ENCODE data around the gene RAD52. TPM values are rescaled to one million over a fixed set of nuclear protein-coding genes. Genes with fewer than 3 reads are reported as not detected.

Gene RAD52
- total RNA-seq, 2 donors from 2014 or later, result 16.7 to 30.5 TPM

DNA sequence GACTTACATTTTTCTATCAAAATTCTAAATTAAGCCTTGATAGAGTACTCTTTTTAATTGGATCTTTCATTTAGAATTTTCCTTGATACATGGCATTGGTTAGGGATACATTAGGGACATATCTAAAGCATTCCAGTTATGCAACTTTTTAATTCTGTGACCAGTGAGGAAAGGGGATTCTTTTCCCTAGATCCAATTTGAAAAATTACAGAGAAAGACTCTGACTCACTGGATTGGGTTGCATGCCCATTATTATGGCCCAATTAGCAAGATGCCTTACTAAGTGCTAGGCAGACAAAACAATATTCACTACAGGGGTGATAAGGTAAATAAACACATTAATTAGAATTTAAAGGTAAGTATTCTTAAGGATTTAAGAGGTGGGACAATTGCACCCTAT is 5.2 kb upstream of the RAD52 start:
- intact Hi-C loops (cut with DNase I), result loop anchor here (5.0 kb wide), 2 partner anchors 137 to 143 kb away; no protein-coding TSS in a partner anchor
- Histone ChIP-seq H3K36me3 (no peaks in the 10 kb centered on the region), H3K27ac (no peak overlapping the region), H3K27me3 (replicated peaks; ENCODE audit: insufficient read depth) (no peaks in the 10 kb centered on the region), H3K4me1 (replicated peaks) (no peaks in the 10 kb centered on the region), H3K9me3 (no peaks in the 10 kb centered on the region), H3K4me3 (no peak overlapping the region)
- TF ChIP-seq, protein P1, sequence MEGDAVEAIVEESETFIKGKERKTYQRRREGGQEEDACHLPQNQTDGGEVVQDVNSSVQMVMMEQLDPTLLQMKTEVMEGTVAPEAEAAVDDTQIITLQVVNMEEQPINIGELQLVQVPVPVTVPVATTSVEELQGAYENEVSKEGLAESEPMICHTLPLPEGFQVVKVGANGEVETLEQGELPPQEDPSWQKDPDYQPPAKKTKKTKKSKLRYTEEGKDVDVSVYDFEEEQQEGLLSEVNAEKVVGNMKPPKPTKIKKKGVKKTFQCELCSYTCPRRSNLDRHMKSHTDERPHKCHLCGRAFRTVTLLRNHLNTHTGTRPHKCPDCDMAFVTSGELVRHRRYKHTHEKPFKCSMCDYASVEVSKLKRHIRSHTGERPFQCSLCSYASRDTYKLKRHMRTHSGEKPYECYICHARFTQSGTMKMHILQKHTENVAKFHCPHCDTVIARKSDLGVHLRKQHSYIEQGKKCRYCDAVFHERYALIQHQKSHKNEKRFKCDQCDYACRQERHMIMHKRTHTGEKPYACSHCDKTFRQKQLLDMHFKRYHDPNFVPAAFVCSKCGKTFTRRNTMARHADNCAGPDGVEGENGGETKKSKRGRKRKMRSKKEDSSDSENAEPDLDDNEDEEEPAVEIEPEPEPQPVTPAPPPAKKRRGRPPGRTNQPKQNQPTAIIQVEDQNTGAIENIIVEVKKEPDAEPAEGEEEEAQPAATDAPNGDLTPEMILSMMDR (IDR thresholded peaks at IDR 0.05), result no peak
- TF ChIP-seq POLR2A (IDR thresholded peaks at IDR 0.05) (no peak), POLR2AphosphoS5 (IDR thresholded peaks at IDR 0.05) (no peak)
- no peak for DNase-seq (ENCODE audit: low spot score)

GRCh38 chr12:953776-954175 is 4.3 kb upstream of the RAD52 start:
- TF ChIP-seq POLR2AphosphoS5 (IDR thresholded peaks at IDR 0.05), result no peak
- TF ChIP-seq POLR2A (IDR thresholded peaks at IDR 0.05), result no peak
- TF ChIP-seq, protein P1 (IDR thresholded peaks at IDR 0.05), result no peak
- Histone ChIP-seq H3K27ac (no peak overlapping the region), H3K36me3 (no peaks in the 10 kb centered on the region), H3K27me3 (replicated peaks; ENCODE audit: insufficient read depth) (no peaks in the 10 kb centered on the region), H3K4me3 (no peak overlapping the region), H3K4me1 (replicated peaks) (no peaks in the 10 kb centered on the region), H3K9me3 (no peaks in the 10 kb centered on the region)
- 55% methylated on average over 7 of the region's 7 CpGs for WGBS
- DNase-seq (ENCODE audit: low spot score), result no peak
- intact Hi-C loops (cut with DNase I), result loop anchor here (5.0 kb wide), 2 partner anchors 136 to 144 kb away; no protein-coding TSS in a partner anchor

- WGBS, result 30% methylated on average over 1 of the region's 1 CpG
- Histone ChIP-seq H3K36me3 (no peaks in the 10 kb centered on the region), H3K9me3 (no peaks in the 10 kb centered on the region), H3K27ac (no peak overlapping the region), H3K4me1 (replicated peaks) (no peaks in the 10 kb centered on the region), H3K27me3 (replicated peaks; ENCODE audit: insufficient read depth) (no peaks in the 10 kb centered on the region), H3K4me3 (no peak overlapping the region)
- intact Hi-C loops (cut with DNase I), result loop anchor here (5.0 kb wide), 2 partner anchors 134 to 146 kb away; no protein-coding TSS in a partner anchor
- TF ChIP-seq POLR2A (IDR thresholded peaks at IDR 0.05), result no peak
- no peak for DNase-seq (ENCODE audit: low spot score)
Measured at GRCh38 chr12:951176-951575, 1.7 kb upstream of the RAD52 start.

DNA sequence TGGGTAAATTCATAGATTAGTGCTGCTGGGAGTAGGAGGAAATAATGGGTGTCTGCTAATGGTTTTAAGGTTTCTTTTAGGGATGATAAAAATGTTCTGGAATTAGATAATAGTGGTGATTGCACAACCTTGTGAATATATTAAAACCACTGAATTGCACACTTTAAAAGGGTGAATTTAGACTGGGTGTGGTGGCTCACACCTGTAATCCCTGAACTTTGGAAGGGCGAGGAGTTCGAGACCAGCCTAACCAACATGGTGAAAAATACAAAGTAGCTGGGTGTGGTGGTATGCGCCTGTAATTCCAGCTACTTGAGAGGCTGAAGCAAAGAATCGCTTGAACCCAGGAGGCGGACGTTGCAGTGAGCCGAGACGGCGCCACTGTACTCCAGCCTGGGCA is 1.3 kb downstream of the RAD52 start:
- H3K4me1 ChIP-seq (replicated peaks), result no peaks in the 10 kb centered on the region
- WGBS, result 93% methylated on average over 9 of the region's 9 CpGs
- intact Hi-C loops (cut with DNase I), result loop anchor here (2.0 kb wide), 2 partner anchors 195 to 377 kb away; partner anchors contain the start of gene WNK1
- H3K4me3 ChIP-seq, result no peak overlapping the region
- H3K27ac ChIP-seq, result no peak overlapping the region
- H3K36me3 ChIP-seq, result no peaks in the 10 kb centered on the region
- no peaks in the 10 kb centered on the region for H3K27me3 ChIP-seq (replicated peaks; ENCODE audit: insufficient read depth)
- no peak for DNase-seq (ENCODE audit: low spot score)
- H3K9me3 ChIP-seq, result no peaks in the 10 kb centered on the region
- TF ChIP-seq POLR2A (IDR thresholded peaks at IDR 0.05) (no peak), POLR2AphosphoS5 (IDR thresholded peaks at IDR 0.05) (no peak)
- TF ChIP-seq, protein P1 (IDR thresholded peaks at IDR 0.05), result no peak

DNA sequence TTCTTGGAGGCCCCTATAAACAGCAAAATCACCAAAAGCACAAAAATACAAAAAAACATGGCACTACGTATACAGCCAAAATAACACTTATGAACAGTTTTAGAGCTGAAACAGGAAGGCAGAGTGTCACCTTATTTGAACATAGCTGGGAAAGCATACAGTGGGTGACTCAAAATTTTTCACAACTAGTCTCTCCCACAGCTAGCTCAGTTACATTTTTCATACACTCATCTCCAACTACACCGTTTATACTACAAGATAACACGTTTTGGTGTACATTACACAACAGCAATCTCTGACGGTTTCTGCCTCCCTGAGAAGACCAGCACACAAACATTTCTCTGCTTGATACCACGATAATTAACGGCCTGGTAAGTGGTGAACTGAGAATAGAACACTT is 2.9 kb downstream of the RAD52 start:
- TF ChIP-seq POLR2AphosphoS5 (IDR thresholded peaks at IDR 0.05), result no peak
- no peak for TF ChIP-seq POLR2A (IDR thresholded peaks at IDR 0.05)
- TF ChIP-seq, protein P1 (IDR thresholded peaks at IDR 0.05), result no peak
- no peak overlapping the region for H3K4me3 ChIP-seq
- no peaks in the 10 kb centered on the region for H3K27me3 ChIP-seq (replicated peaks; ENCODE audit: insufficient read depth)
- no peak for DNase-seq (ENCODE audit: low spot score)
- no peak overlapping the region for H3K27ac ChIP-seq
- no peaks in the 10 kb centered on the region for H3K36me3 ChIP-seq
- WGBS, result 86% methylated on average over 6 of the region's 6 CpGs
- H3K4me1 ChIP-seq (replicated peaks), result no peaks in the 10 kb centered on the region
- no peaks in the 10 kb centered on the region for H3K9me3 ChIP-seq
- intact Hi-C loops (cut with DNase I), result no loop called here

All from prostate gland (tissue), 2 donors.